Endothelial cell of umbilical vein (primary cell): ENCODE measurements around the gene CPTP. TPM values are rescaled to one million over a fixed set of nuclear protein-coding genes. Genes with fewer than 3 reads are reported as not detected.

Experiments
- BruUV-seq: library from RNA; stranded (reverse); fragments of 400-500 nt; replicated peaks from 2 replicates; lab custom pipeline; 2021; lab: Mats Ljungman, UMichigan
- CTCF ChIA-PET: fragments of 300-600, 350-600 bp; sonication (Branson Sonifier 250); formaldehyde crosslinking; loops from one replicate; lab custom pipeline; 2021; ENCODE audit warnings: antibody characterized with exemption, inconsistent platforms; lab: Charles Lee
- POLR2A ChIA-PET: fragments of 300-600, 350-600 bp; sonication (Branson Sonifier 250); formaldehyde crosslinking; loops from one replicate; lab custom pipeline; 2021; ENCODE audit warnings: antibody characterized with exemption, inconsistent platforms; lab: Charles Lee
- DNase-seq: peaks from one replicate; pipeline ENCODE4 v3.0.0-alpha.2; 2011; ENCODE audit warnings: low read depth, low spot score
- FAIRE-seq: peaks from 2 replicates; lab custom pipeline; 2011; peaks lifted over from hg19 to GRCh38; lab: Jason Lieb, UNC
- H2AFZ ChIP-seq: 2 replicates; pipeline ENCODE4 v1.6.0; 2012; ENCODE audit warnings: low read depth, low read length, control low read depth, inconsistent platforms
- H3K27ac ChIP-seq: 2 replicates; pipeline ENCODE4 v1.5.1; 2011; ENCODE audit warnings: low read depth, mild to moderate bottlenecking, control low read depth, low read length, moderate library complexity; ENCODE audit not compliant: insufficient read depth
- H3K27me3 ChIP-seq, 2 experiments: 2 replicates each; pipeline versions ENCODE4 v1.6.0 to v1.6.1; 2011; ENCODE audit warnings: low read length in 2 of 2, mixed read lengths in 1 of 2; ENCODE audit not compliant: control insufficient read depth in 2 of 2, insufficient read depth in 2 of 2
- H3K36me3 ChIP-seq, 2 experiments: 2 replicates in 1 of 2; 3 replicates in 1 of 2; pipeline ENCODE4 v1.5.1; 2011; ENCODE audit warnings: low read length in 2 of 2, mild to moderate bottlenecking in 1 of 2, moderate library complexity in 1 of 2; ENCODE audit not compliant: control insufficient read depth in 2 of 2, insufficient read depth in 2 of 2; ENCODE audit errors: extremely low read depth in 1 of 2
- H3K4me1 ChIP-seq: 3 replicates; pipeline ENCODE4 v1.5.1; 2011; ENCODE audit warnings: mild to moderate bottlenecking, low read length; ENCODE audit not compliant: control insufficient read depth, insufficient read depth; ENCODE audit errors: extremely low read depth
- H3K4me2 ChIP-seq: 2 replicates; pipeline ENCODE4 v1.6.1; 2011; ENCODE audit warnings: low read length, control low read depth, mixed read lengths; ENCODE audit not compliant: insufficient read depth
- H3K4me3 ChIP-seq, 3 experiments: fragments of 200-600 bp in 1 of 3; sonication (generic), shearing (Covaris generic) in 1 of 3; replicated peaks in 1 of 3; 2 replicates each; pipeline ENCODE4 v1.5.1; 2011 to 2016; ENCODE audit warnings: control low read depth in 3 of 3, low read length in 3 of 3, mild to moderate bottlenecking in 2 of 3, inconsistent platforms in 1 of 3, low read depth in 1 of 3, moderate library complexity in 1 of 3; ENCODE audit not compliant: insufficient read depth in 1 of 3
- H3K79me2 ChIP-seq: 2 replicates; pipeline ENCODE4 v1.6.0; 2012; ENCODE audit warnings: low read length, inconsistent platforms; ENCODE audit not compliant: control insufficient read depth, insufficient read depth
- H3K9ac ChIP-seq: replicated peaks from 2 replicates; pipeline ENCODE3; 2011; ENCODE audit warnings: low read length, control low read depth; ENCODE audit not compliant: insufficient read depth; ENCODE audit errors: extremely low read depth
- H3K9me1 ChIP-seq: replicated peaks from 3 replicates; pipeline ENCODE4 v1.6.0; 2011; ENCODE audit warnings: mild to moderate bottlenecking, low read length; ENCODE audit not compliant: control insufficient read depth, insufficient read depth; ENCODE audit errors: extremely low read depth
- H3K9me3 ChIP-seq: replicated peaks from 2 replicates; pipeline ENCODE4 v1.5.1; 2012; ENCODE audit warnings: low read length, inconsistent platforms; ENCODE audit not compliant: control insufficient read depth, insufficient read depth
- H4K20me1 ChIP-seq: replicated peaks from 2 replicates; pipeline ENCODE3; 2011; ENCODE audit warnings: mild to moderate bottlenecking, low read length; ENCODE audit not compliant: control insufficient read depth, insufficient read depth; ENCODE audit errors: extremely low read depth
- CTCF ChIP-seq, 2 donors: IDR thresholded peaks; 1 replicate in 1 of 2; 2 replicates in 1 of 2; pipeline ENCODE4 v1.5.1; 2011; ENCODE audit warnings: low read length in 2 of 2, mild to moderate bottlenecking in 2 of 2, moderate library complexity in 2 of 2, control low read depth in 1 of 2, inconsistent platforms in 1 of 2, low read depth in 1 of 2; ENCODE audit not compliant: insufficient read depth in 1 of 2; ENCODE audit errors: extremely low read depth in 1 of 2
- EZH2 ChIP-seq: IDR thresholded peaks from 2 replicates; pipeline ENCODE4 v1.6.1; 2012; ENCODE audit warnings: borderline replicate concordance, low read depth, mild to moderate bottlenecking, moderate library complexity, low read length, inconsistent platforms; ENCODE audit not compliant: severe bottlenecking
- FOS ChIP-seq: IDR thresholded peaks from 2 replicates; pipeline ENCODE4 v1.6.1; 2011; ENCODE audit warnings: mild to moderate bottlenecking, low read length, moderate library complexity, borderline replicate concordance; ENCODE audit not compliant: insufficient read depth
- GATA2 ChIP-seq: IDR thresholded peaks from 2 replicates; pipeline ENCODE4 v1.7.0; 2011; ENCODE audit warnings: low read depth, mild to moderate bottlenecking, moderate library complexity, mixed read lengths, low read length; ENCODE audit not compliant: insufficient read length, insufficient read depth
- JUN ChIP-seq: IDR thresholded peaks from 2 replicates; pipeline ENCODE4 v1.6.1; 2011; ENCODE audit warnings: borderline replicate concordance, low read depth; ENCODE audit not compliant: insufficient read length, insufficient read depth
- MYC ChIP-seq: IDR thresholded peaks from one replicate; pipeline ENCODE4 v1.6.1; 2011; ENCODE audit warnings: mild to moderate bottlenecking, low read depth, low read length
- POLR2A ChIP-seq: IDR thresholded peaks from 2 replicates; pipeline ENCODE4 v1.6.1; 2012; ENCODE audit warnings: low read depth, mild to moderate bottlenecking, control low read depth, low read length
- POLR2AphosphoS5 ChIP-seq: IDR thresholded peaks from 2 replicates; pipeline ENCODE4 v1.6.1; 2012; ENCODE audit warnings: low read depth, mild to moderate bottlenecking, control low read depth, low read length, moderate library complexity; ENCODE audit not compliant: insufficient read depth
- dilution Hi-C: fragments of 300-500 bp; cut with MboI; formaldehyde crosslinking; loops from one replicate; pipeline ENCODE4 v1.15.0; 2019; ENCODE audit warnings: low sequenced_read_pairs; ENCODE audit not compliant: extremely low pct_ligation_motif_present
- intact Hi-C: fragments of 100-400 bp; cut with micrococcal nuclease; formaldehyde crosslinking; loops from one replicate; pipeline ENCODE4 v1.10.0; 2022
- polyA plus RNA-seq, 4 experiments: library from polyadenylated mRNA; depleted of rRNA in 3 of 4; stranded (reverse) in 3 of 4; unstranded in 1 of 4; fragments of >200 nt; gene quantifications; 2 replicates each; pipeline versions ENCODE4 v1.2.1 to v1.2.3, GENCODE V29; 2011 to 2012; ENCODE audit warnings: missing spikeins in 1 of 4
- total RNA-seq: library from RNA; stranded (reverse); gene quantifications from 2 replicates; pipeline ENCODE4 v1.2.3, GENCODE V29; 2021
- TF ChIP-seq, protein P1 (sequence below): IDR thresholded peaks from 2 replicates; pipeline ENCODE4 v1.6.1; 2011; ENCODE audit not compliant: insufficient read depth, insufficient read length

Gene CPTP
- total and polyA plus RNA-seq, 2 donors (not counting 3 experiments of a cell fraction or from before 2014, with no cell fraction given), result 20.9 to 29.5 TPM

DNA sequence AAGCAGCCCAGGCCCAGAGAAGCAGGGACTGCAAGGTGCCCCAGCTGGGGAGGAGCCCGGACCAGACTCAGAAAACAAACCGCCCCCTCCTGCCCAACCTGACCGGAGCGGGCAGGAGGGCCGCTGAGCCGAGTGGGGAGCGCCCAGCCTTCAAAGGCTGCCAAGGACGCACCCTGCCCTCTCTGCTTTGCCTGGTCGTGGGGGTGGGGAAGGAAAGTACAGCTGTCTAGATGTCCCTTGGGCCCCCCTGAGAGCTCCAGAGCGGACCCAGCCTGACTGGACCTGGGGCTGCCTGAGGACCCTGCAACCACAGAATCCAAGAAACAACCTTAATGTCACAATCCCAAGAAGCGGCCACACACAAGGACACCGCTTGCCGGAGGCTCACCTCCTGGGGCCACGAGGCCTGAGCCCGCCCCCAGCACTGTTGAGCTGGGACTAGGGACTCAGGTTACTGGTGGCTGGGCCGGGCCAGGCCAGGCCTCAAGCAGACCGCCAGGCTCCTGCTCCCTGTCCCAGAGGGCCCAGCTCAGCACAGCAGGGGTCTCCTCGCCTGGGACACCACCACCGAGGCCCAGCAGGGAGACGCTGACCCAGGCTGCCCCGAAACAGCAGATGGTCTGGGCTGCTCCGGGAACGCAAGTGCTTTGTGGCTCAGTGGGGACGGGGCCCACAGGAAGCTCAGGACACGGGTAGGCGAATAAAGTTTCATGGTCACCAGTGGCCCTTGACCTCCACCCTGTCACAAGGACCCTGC lies 23.2 kb downstream of the CPTP start:
- Histone ChIP-seq H3K9me1 (no peaks in the 10 kb centered on the region), H3K4me2 (peak overlapping the region; percentile 78), H3K36me3 (no peaks in the 10 kb centered on the region), H3K9ac (peak overlapping the region; percentile 33), H3K4me1 (peaks cover 10% of the 10 kb centered on the region), H3K27me3 (no peaks in the 10 kb centered on the region), H3K79me2 (peaks cover 33% of the 10 kb centered on the region), H4K20me1 (no peaks in the 10 kb centered on the region), H2AFZ (peak overlapping the region; percentile 3), H3K27ac (no peak overlapping the region), H3K9me3 (no peaks in the 10 kb centered on the region), H3K4me3 (peak overlapping the region; percentile 57 to 86 (median 58))
- TF ChIP-seq JUN (no peak), POLR2AphosphoS5 (no peak), POLR2A (no peak), MYC (no peak), GATA2 (no peak), EZH2 (no peak), CTCF (IDR thresholded peaks at IDR 0.05; ENCODE audit: extremely low read depth in 1 of 2, insufficient read depth in 1 of 2, low read depth in 1 of 2, low read length in 2 of 2) (no peak), FOS (no peak)
- TF ChIP-seq, protein P1, sequence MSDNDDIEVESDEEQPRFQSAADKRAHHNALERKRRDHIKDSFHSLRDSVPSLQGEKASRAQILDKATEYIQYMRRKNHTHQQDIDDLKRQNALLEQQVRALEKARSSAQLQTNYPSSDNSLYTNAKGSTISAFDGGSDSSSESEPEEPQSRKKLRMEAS, result no peak
- DNase-seq, result no peak
- ChIA-PET POLR2A (no interaction called here), CTCF (interaction anchor here (1.0 to 1.4 kb wide), 5 partner anchors 11 to 225 kb away, joined by 3 to 5 read pairs (median 3); no protein-coding TSS in a partner anchor)
- BruUV-seq, result no TSS peak
- dilution Hi-C loops (no loop called here), intact Hi-C loops (no loop called here)
- peak; percentile 35 for FAIRE-seq
